WERI-Rb-1 (cell line): ENCODE measurements around the gene IL22RA1.

Source experiments
- DNase-seq: peaks from one replicate; pipeline ENCODE4 v3.0.0-alpha.2; 2020
- H3K27ac ChIP-seq: fragments of 250-450 bp; sonication (Bioruptor Pico); 2 replicates; pipeline ENCODE4 v1.5.1; 2020; ENCODE audit warnings: mild to moderate bottlenecking, moderate library complexity
- H3K27me3 ChIP-seq: fragments of 250-450 bp; sonication (Bioruptor Pico); 2 replicates; pipeline ENCODE4 v1.5.1; 2021; ENCODE audit warnings: mild to moderate bottlenecking, low read depth, moderate library complexity; ENCODE audit not compliant: insufficient read depth, severe bottlenecking
- H3K36me3 ChIP-seq: fragments of 250-450 bp; sonication (Bioruptor Pico); 2 replicates; pipeline ENCODE4 v1.5.1; 2020; ENCODE audit warnings: mild to moderate bottlenecking, moderate library complexity
- H3K4me3 ChIP-seq: 2 replicates; pipeline ENCODE4 v1.5.1; 2011; ENCODE audit warnings: low read depth, mild to moderate bottlenecking, control low read depth, low read length
- H3K9me3 ChIP-seq: fragments of 250-450 bp; sonication (Bioruptor Pico); 2 replicates; pipeline ENCODE4 v1.5.1; 2021; ENCODE audit warnings: mild to moderate bottlenecking, moderate library complexity; ENCODE audit not compliant: severe bottlenecking
- CTCF ChIP-seq: IDR thresholded peaks from 2 replicates; pipeline ENCODE4 v1.5.1; 2011; ENCODE audit warnings: low read depth, mild to moderate bottlenecking, control low read depth, inconsistent platforms, low read length

IL22RA1 gene

DNA sequence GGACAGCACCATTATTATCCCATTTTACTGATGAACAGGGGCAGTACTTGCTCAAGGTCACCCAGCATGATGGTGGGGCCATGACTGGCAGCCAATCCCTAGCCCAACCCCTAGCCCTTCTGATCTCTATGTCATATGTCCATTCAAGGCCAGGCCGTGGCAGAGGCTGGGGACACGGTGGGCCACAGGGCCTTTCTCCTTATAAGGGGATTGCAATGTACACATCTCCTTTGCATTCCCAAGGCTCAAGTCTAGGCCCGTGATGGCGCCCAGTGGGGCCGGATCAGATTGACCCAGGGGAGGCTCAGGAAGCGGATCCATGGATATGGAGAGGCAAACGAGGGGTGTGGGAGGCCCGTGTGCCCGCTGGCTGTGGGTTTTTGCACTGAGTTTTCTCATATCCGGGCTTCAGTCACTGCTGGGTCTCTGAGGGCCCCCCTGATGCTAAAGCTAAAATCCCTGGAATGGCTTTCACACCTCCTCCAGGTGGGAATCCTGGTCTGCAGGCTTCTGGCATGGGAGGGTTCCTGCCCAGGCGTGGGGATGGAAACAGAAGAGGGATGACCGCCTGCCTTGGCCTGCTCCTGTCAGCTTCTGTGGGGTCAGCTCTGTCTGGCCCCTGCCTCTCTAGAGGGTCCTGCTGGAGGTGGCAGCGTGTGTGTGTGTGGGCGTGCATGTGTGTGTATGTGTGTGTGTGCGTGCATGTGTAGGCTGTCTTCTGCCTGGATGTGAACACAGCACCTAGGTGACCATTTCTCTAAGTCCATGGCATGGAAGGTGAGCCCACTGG, 33.1 kb downstream of the IL22RA1 start:
- no peak overlapping the region for H3K4me3 ChIP-seq
- no peaks in the 10 kb centered on the region for H3K9me3 ChIP-seq

DNA sequence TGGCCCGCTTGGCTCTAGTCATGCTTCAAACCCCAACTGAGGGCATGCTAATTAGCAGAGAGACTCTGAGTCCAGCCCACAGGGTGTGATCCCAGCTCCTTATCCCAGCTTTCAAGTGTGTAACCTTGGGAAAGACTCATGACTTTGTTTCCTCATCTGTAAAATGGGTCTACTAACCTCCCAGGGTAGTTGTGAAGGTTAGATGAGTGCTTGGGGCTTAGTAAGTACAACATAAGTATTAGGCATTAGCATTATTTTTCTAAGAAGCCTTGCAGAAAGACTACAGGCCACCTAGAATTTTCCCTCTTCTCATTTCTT, 33.8 kb downstream of the IL22RA1 start:
- Histone ChIP-seq H3K9me3 (no peaks in the 10 kb centered on the region), H3K27ac (no peak overlapping the region), H3K27me3 (no peaks in the 10 kb centered on the region), H3K36me3 (no peaks in the 10 kb centered on the region), H3K4me3 (no peak overlapping the region)
- TF ChIP-seq CTCF: no peak
- no peak for DNase-seq

More for the DNA sequence above, 33.1 kb downstream of the IL22RA1 start:
- H3K27ac ChIP-seq: no peak overlapping the region
- H3K36me3 ChIP-seq: no peaks in the 10 kb centered on the region
- H3K27me3 ChIP-seq: no peaks in the 10 kb centered on the region
- no peak for DNase-seq
- TF ChIP-seq CTCF: no peak

DNA sequence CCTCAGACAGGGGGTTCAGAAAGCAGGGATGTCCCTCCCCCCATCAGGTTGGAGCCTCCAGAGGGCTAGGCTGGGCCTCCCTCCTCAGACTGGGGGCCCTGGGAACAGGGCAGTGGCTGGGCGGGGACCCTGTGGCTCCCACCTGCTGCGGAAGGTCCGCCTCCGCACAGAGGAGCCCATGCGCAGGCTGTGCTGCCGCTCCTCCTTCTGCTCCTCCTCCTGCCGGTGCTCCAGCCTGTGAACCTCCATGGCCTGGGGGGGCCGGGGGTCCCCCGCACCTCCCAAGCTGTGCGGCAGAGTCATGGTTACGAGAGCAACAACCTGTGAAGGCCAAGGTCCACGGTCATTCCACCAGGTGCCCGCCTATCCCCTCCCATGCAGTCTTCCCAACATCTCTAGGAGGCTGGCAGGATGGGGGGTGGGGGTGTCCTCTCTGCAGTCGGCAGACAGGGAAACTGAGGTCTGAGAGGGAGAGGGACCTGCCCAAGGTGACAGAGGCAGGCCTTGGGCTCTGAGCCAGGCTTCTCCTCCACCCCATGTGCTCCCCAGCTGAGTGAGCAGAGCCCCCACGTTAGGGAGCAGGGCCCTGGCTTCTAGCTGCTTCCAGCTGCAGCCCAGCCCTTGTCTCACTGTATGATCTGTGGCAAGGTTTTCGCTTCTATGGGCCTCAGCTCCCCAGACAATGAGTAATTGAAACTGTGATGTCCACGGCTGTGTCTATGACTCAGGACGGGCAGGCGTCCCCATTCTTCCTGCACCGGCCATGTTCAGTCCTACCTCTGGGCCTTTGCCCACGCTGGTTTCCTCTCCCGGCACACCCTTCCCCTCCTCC, 34.4 kb downstream of the IL22RA1 start:
- H3K27ac ChIP-seq: no peak overlapping the region
- H3K27me3 ChIP-seq: no peaks in the 10 kb centered on the region
- TF ChIP-seq CTCF: no peak
- no peaks in the 10 kb centered on the region for H3K9me3 ChIP-seq
- H3K4me3 ChIP-seq: no peak overlapping the region
- H3K36me3 ChIP-seq: no peaks in the 10 kb centered on the region
- no peak for DNase-seq

DNA sequence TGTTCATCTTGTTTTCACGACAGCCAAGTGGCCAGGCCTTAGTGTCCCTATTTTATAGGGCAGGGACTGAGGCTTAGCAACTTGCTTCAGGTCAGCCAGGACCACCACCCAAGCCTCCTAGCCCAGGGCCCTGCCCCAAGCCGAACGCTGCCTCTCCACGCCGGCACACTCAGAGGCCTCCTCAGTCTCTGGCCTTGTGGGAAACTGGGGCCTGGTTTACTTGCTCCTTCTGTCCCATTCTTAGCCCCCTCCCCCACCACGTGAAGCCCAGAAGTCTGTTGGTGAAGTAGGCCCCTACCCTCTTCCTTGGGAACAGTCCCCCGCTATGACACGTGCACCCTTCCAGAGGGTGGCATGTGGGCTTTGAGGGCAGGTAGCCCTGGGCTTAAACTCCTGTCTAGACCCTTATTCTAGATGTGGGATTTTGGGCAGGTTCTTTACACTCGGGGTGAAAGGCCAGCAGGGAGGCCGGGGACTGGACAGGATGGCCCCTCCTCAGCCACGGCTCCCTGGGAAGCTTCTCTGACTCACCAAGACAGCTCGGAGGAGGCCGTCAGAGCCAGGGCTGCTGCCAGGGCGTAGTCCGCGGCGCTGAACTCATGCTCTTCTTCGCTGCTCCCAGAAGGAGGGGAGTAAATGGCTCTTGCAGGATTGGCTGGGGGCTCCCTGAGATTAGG, 35.3 kb downstream of the IL22RA1 start:
- no peak for DNase-seq
- Histone ChIP-seq H3K4me3 (no peak overlapping the region), H3K36me3 (no peaks in the 10 kb centered on the region), H3K27ac (no peak overlapping the region), H3K9me3 (no peaks in the 10 kb centered on the region), H3K27me3 (no peaks in the 10 kb centered on the region)
- TF ChIP-seq CTCF: no peak

GRCh38 chr1:24105368-24106160, 37.4 kb downstream of the IL22RA1 start:
- TF ChIP-seq CTCF: no peak
- DNase-seq: no peak

More at GRCh38 chr1:24105368-24106160, 37.4 kb downstream of the IL22RA1 start:
- Histone ChIP-seq H3K27ac (no peak overlapping the region), H3K9me3 (no peaks in the 10 kb centered on the region), H3K4me3 (no peak overlapping the region), H3K27me3 (no peaks in the 10 kb centered on the region), H3K36me3 (no peaks in the 10 kb centered on the region)
